GM23338 (cell line): Measurements from ENCODE around the gene TMEM44. TPM values are rescaled to one million over a fixed set of nuclear protein-coding genes. Genes with fewer than 3 reads are reported as not detected.
A peak's percentile ranks its signal among the peaks of the same experiment; 100 is the strongest.

Experiments
- ATAC-seq: fragments of 200-7000 bp; cut with Tn5 transposase; 3 replicates; pipeline ENCODE4 v1.9.1; 2020
- DNase-seq: peaks from one replicate; pipeline ENCODE4 v3.0.0-alpha.2; 2015; ENCODE audit warnings: low spot score
- H2AFZ ChIP-seq: fragments of 200-600 bp; sonication (generic); 2 replicates; pipeline ENCODE4 v1.8.0; 2016; ENCODE audit warnings: antibody characterized with exemption, mild to moderate bottlenecking, moderate library complexity
- H3F3A ChIP-seq: fragments of 200-600 bp; sonication (generic); replicated peaks from 2 replicates; pipeline ENCODE4 v1.8.0; 2017; ENCODE audit warnings: antibody characterized with exemption, mixed run types, low read depth
- H3K27ac ChIP-seq: fragments of 200-600 bp; sonication (generic); 2 replicates; pipeline ENCODE4 v1.6.1; 2016; ENCODE audit warnings: low read depth
- H3K27me3 ChIP-seq: fragments of 200-600 bp; sonication (generic); 2 replicates; pipeline ENCODE4 v1.8.0; 2016; ENCODE audit warnings: mild to moderate bottlenecking, mixed run types, moderate library complexity; ENCODE audit not compliant: insufficient read depth
- H3K36me3 ChIP-seq: fragments of 200-600 bp; sonication (generic); 2 replicates; pipeline ENCODE4 v1.8.0; 2016; ENCODE audit warnings: mild to moderate bottlenecking; ENCODE audit not compliant: insufficient read depth
- H3K4me1 ChIP-seq: fragments of 200-600 bp; sonication (generic); 2 replicates; pipeline ENCODE4 v1.8.0; 2016; ENCODE audit warnings: mild to moderate bottlenecking, moderate library complexity; ENCODE audit not compliant: insufficient read depth
- H3K4me2 ChIP-seq: fragments of 200-600 bp; sonication (generic); 2 replicates; pipeline ENCODE4 v1.7.1; 2017; ENCODE audit warnings: mixed run types
- H3K4me3 ChIP-seq: fragments of 200-600 bp; sonication (generic); 2 replicates; pipeline ENCODE4 v1.6.1; 2016; ENCODE audit warnings: mixed run types
- H3K79me2 ChIP-seq: fragments of 200-600 bp; sonication (generic); replicated peaks from 2 replicates; pipeline ENCODE4 v1.8.0; 2017; ENCODE audit warnings: mild to moderate bottlenecking; ENCODE audit not compliant: insufficient read depth
- H3K9me2 ChIP-seq: fragments of 200-600 bp; sonication (generic); 2 replicates; pipeline ENCODE4 v1.8.0; 2017; ENCODE audit not compliant: insufficient read depth
- H4K20me1 ChIP-seq: fragments of 200-600 bp; sonication (generic); replicated peaks from 2 replicates; pipeline ENCODE4 v1.8.0; 2017; ENCODE audit warnings: mild to moderate bottlenecking; ENCODE audit not compliant: insufficient read depth
- H3K27ac Mint-ChIP-seq: 2 replicates; pipeline ENCODE4 v1.8.0; 2020; ENCODE audit warnings: inconsistent platforms, mild to moderate bottlenecking, moderate library complexity, mixed read lengths
- H3K27me3 Mint-ChIP-seq: 3 replicates; pipeline ENCODE4 v1.8.0; 2022; ENCODE audit warnings: low read depth, mild to moderate bottlenecking, moderate library complexity, mixed read lengths, inconsistent platforms; ENCODE audit not compliant: insufficient read depth, poor library complexity
- H3K36me3 Mint-ChIP-seq: 3 replicates; pipeline ENCODE4 v1.8.0; 2021; ENCODE audit warnings: low read depth, mild to moderate bottlenecking, inconsistent platforms, moderate library complexity, mixed read lengths
- H3K4me1 Mint-ChIP-seq: 3 replicates; pipeline ENCODE4 v1.8.0; 2020; ENCODE audit warnings: mild to moderate bottlenecking, inconsistent platforms, mixed read lengths
- H3K4me3 Mint-ChIP-seq: 3 replicates; pipeline ENCODE4 v1.8.0; 2021; ENCODE audit warnings: moderate library complexity, mild to moderate bottlenecking, inconsistent platforms, mixed read lengths
- H3K9me3 Mint-ChIP-seq: 3 replicates; pipeline ENCODE4 v1.8.0; 2020; ENCODE audit warnings: moderate library complexity, mild to moderate bottlenecking, inconsistent platforms, mixed read lengths
- CREB1 ChIP-seq: fragments of 250-450 bp; sonication (Bioruptor Pico); IDR thresholded peaks from 2 replicates; pipeline ENCODE4 v1.5.0; 2020; ENCODE audit warnings: low read depth, mild to moderate bottlenecking, moderate library complexity
- EZH2phosphoT487 ChIP-seq: fragments of 200-600 bp; sonication (generic); IDR thresholded peaks from one replicate; pipeline ENCODE4 v1.8.1; 2018; ENCODE audit warnings: antibody characterized with exemption; ENCODE audit not compliant: unreplicated experiment
- NANOG ChIP-seq: IDR thresholded peaks from 2 replicates; pipeline ENCODE4 v1.6.1; 2016; ENCODE audit warnings: antibody characterized with exemption, borderline replicate concordance
- STAT1 ChIP-seq: IDR thresholded peaks from one replicate; pipeline ENCODE4 v1.6.1; 2016; ENCODE audit warnings: antibody characterized with exemption; ENCODE audit not compliant: unreplicated experiment
- polyA plus RNA-seq: library from polyadenylated mRNA; unstranded; fragments of >200 nt; fragmentation: Nextera tagmentation; extraction: Ambion mirVana; gene quantifications from 2 replicates; pipeline ENCODE4 v1.2.1, GENCODE V29; 2016
- total RNA-seq: library from RNA; depleted of rRNA; stranded (reverse); fragments of >200 nt; shearing (Covaris generic); gene quantifications from 2 replicates; pipeline ENCODE4 v1.2.3, GENCODE V29; 2014
- TF ChIP-seq, protein P1 (sequence below): fragments of 250-450 bp; sonication (Bioruptor Pico); IDR thresholded peaks from 2 replicates; pipeline ENCODE4 v1.5.0; 2020; ENCODE audit warnings: mild to moderate bottlenecking, moderate library complexity
- TF ChIP-seq, protein P2 (sequence below), 2 experiments: fragments of 200-600 bp in 1 of 2; sonication (generic) in 1 of 2; conservative IDR thresholded peaks; 2 replicates each; pipeline versions ENCODE4 v1.5.1 to v1.6.1; 2016 to 2017; ENCODE audit warnings: antibody characterized with exemption in 2 of 2, low read depth in 2 of 2, mild to moderate bottlenecking in 2 of 2, moderate library complexity in 1 of 2
- TF ChIP-seq, protein P3 (sequence below): IDR thresholded peaks from one replicate; pipeline ENCODE4 v1.6.1; 2018; ENCODE audit warnings: antibody characterized with exemption; ENCODE audit not compliant: unreplicated experiment

The TMEM44 gene
- total and polyA plus RNA-seq, 2 experiments from 2014 or later, result 10.0 to 10.5 TPM

DNA sequence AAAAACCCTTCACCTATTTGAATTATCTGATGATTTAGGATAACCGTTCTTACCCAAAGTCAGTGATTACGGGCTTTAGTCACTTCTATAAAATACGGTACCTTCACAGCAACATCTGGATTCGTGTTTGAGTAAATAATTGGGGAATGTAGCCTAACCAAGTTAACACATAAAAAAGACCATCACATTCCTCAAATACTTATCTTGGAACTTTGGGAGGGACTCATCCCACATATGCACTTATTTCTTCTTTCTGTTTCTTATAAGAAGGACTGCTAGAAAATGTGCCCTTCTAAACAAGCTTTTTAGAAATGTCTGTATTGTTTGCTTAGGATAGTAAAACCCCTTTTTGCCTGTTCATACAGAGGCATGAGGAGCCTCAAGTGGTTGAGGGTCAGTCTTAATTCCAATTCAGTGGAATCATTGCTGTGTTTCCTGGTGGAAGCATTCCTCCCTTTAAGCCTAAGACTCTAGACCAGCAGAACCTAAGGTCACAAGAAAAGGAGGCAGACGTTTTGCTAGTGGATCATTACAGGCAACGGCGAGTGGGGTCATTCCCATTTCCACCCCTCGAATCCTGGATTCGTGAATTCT is 67.5 kb downstream of the TMEM44 start:
- TF ChIP-seq, protein P1, sequence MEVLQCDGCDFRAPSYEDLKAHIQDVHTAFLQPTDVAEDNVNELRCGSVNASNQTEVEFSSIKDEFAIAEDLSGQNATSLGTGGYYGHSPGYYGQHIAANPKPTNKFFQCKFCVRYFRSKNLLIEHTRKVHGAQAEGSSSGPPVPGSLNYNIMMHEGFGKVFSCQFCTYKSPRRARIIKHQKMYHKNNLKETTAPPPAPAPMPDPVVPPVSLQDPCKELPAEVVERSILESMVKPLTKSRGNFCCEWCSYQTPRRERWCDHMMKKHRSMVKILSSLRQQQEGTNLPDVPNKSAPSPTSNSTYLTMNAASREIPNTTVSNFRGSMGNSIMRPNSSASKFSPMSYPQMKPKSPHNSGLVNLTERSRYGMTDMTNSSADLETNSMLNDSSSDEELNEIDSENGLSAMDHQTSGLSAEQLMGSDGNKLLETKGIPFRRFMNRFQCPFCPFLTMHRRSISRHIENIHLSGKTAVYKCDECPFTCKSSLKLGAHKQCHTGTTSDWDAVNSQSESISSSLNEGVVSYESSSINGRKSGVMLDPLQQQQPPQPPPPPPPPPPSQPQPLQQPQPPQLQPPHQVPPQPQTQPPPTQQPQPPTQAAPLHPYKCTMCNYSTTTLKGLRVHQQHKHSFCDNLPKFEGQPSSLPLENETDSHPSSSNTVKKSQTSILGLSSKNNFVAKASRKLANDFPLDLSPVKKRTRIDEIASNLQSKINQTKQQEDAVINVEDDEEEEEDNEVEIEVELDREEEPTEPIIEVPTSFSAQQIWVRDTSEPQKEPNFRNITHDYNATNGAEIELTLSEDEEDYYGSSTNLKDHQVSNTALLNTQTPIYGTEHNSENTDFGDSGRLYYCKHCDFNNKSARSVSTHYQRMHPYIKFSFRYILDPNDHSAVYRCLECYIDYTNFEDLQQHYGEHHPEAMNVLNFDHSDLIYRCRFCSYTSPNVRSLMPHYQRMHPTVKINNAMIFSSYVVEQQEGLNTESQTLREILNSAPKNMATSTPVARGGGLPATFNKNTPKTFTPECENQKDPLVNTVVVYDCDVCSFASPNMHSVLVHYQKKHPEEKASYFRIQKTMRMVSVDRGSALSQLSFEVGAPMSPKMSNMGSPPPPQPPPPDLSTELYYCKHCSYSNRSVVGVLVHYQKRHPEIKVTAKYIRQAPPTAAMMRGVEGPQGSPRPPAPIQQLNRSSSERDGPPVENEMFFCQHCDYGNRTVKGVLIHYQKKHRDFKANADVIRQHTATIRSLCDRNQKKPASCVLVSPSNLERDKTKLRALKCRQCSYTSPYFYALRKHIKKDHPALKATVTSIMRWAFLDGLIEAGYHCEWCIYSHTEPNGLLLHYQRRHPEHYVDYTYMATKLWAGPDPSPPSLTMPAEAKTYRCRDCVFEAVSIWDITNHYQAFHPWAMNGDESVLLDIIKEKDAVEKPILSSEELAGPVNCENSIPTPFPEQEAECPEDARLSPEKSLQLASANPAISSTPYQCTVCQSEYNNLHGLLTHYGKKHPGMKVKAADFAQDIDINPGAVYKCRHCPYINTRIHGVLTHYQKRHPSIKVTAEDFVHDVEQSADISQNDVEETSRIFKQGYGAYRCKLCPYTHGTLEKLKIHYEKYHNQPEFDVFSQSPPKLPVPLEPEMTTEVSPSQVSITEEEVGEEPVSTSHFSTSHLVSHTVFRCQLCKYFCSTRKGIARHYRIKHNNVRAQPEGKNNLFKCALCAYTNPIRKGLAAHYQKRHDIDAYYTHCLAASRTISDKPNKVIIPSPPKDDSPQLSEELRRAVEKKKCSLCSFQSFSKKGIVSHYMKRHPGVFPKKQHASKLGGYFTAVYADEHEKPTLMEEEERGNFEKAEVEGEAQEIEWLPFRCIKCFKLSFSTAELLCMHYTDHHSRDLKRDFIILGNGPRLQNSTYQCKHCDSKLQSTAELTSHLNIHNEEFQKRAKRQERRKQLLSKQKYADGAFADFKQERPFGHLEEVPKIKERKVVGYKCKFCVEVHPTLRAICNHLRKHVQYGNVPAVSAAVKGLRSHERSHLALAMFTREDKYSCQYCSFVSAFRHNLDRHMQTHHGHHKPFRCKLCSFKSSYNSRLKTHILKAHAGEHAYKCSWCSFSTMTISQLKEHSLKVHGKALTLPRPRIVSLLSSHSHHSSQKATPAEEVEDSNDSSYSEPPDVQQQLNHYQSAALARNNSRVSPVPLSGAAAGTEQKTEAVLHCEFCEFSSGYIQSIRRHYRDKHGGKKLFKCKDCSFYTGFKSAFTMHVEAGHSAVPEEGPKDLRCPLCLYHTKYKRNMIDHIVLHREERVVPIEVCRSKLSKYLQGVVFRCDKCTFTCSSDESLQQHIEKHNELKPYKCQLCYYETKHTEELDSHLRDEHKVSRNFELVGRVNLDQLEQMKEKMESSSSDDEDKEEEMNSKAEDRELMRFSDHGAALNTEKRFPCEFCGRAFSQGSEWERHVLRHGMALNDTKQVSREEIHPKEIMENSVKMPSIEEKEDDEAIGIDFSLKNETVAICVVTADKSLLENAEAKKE (CRISPR knock-in tag), result no peak
- TF ChIP-seq, protein P2, sequence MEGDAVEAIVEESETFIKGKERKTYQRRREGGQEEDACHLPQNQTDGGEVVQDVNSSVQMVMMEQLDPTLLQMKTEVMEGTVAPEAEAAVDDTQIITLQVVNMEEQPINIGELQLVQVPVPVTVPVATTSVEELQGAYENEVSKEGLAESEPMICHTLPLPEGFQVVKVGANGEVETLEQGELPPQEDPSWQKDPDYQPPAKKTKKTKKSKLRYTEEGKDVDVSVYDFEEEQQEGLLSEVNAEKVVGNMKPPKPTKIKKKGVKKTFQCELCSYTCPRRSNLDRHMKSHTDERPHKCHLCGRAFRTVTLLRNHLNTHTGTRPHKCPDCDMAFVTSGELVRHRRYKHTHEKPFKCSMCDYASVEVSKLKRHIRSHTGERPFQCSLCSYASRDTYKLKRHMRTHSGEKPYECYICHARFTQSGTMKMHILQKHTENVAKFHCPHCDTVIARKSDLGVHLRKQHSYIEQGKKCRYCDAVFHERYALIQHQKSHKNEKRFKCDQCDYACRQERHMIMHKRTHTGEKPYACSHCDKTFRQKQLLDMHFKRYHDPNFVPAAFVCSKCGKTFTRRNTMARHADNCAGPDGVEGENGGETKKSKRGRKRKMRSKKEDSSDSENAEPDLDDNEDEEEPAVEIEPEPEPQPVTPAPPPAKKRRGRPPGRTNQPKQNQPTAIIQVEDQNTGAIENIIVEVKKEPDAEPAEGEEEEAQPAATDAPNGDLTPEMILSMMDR (conservative IDR thresholded peaks at IDR 0.05; ENCODE audit: low read depth in 2 of 2), result no peak
- no peak for TF ChIP-seq NANOG
- TF ChIP-seq, protein P3, sequence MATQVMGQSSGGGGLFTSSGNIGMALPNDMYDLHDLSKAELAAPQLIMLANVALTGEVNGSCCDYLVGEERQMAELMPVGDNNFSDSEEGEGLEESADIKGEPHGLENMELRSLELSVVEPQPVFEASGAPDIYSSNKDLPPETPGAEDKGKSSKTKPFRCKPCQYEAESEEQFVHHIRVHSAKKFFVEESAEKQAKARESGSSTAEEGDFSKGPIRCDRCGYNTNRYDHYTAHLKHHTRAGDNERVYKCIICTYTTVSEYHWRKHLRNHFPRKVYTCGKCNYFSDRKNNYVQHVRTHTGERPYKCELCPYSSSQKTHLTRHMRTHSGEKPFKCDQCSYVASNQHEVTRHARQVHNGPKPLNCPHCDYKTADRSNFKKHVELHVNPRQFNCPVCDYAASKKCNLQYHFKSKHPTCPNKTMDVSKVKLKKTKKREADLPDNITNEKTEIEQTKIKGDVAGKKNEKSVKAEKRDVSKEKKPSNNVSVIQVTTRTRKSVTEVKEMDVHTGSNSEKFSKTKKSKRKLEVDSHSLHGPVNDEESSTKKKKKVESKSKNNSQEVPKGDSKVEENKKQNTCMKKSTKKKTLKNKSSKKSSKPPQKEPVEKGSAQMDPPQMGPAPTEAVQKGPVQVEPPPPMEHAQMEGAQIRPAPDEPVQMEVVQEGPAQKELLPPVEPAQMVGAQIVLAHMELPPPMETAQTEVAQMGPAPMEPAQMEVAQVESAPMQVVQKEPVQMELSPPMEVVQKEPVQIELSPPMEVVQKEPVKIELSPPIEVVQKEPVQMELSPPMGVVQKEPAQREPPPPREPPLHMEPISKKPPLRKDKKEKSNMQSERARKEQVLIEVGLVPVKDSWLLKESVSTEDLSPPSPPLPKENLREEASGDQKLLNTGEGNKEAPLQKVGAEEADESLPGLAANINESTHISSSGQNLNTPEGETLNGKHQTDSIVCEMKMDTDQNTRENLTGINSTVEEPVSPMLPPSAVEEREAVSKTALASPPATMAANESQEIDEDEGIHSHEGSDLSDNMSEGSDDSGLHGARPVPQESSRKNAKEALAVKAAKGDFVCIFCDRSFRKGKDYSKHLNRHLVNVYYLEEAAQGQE, result no peak
- TF ChIP-seq STAT1, result no peak
- TF ChIP-seq EZH2phosphoT487, result no peak
- no peak for TF ChIP-seq CREB1 (CRISPR knock-in tag)
- Histone ChIP-seq H3K9me2 (peaks cover 9% of the 10 kb centered on the region; the same call in 1 of the 2 replicates), H3F3A (no peaks in the 10 kb centered on the region), H3K4me3 (no peak overlapping the region), H3K4me2 (no peak overlapping the region), H3K79me2 (no peaks in the 10 kb centered on the region), H3K27me3 (no peaks in the 10 kb centered on the region), H3K27ac (no peak overlapping the region), H3K4me1 (peaks cover 4% of the 10 kb centered on the region; the same call in 1 of the 2 replicates), H4K20me1 (no peaks in the 10 kb centered on the region), H2AFZ (no peak overlapping the region), H3K36me3 (no peaks in the 10 kb centered on the region)
- no peaks in the 10 kb centered on the region for H3K9me3 Mint-ChIP-seq
- H3K36me3 Mint-ChIP-seq, result no peaks in the 10 kb centered on the region
- ATAC-seq (no peak), DNase-seq (peak; percentile 55)
- peaks cover 1% of the 10 kb centered on the region for H3K27me3 Mint-ChIP-seq
- no peak overlapping the region for H3K4me3 Mint-ChIP-seq
- H3K27ac Mint-ChIP-seq, result no peak overlapping the region
- no peaks in the 10 kb centered on the region; the same call in 2 of the 3 replicates for H3K4me1 Mint-ChIP-seq
